Activated B cell treated with CpG ODN at 0.5 μM for 24 hours (primary cell): Measurements from ENCODE around the gene TAF1C. TPM values are rescaled to one million over a fixed set of nuclear protein-coding genes. Genes with fewer than 3 reads are reported as not detected.

ENCODE experiments used
- ATAC-seq: fragments of 200-7000 bp; cut with Tn5 transposase; one replicate; pipeline ENCODE4 v1.10.0; 2021; ENCODE audit warnings: low read depth, mild to moderate bottlenecking, moderate library complexity
- CTCF ChIA-PET: fragments of 350-600 bp; sonication (Branson Sonifier 250); formaldehyde crosslinking; loops from one replicate; lab custom pipeline; 2021; ENCODE audit warnings: antibody characterized with exemption; lab: Charles Lee
- POLR2A ChIA-PET: fragments of 350-600 bp; sonication (Branson Sonifier 250); formaldehyde crosslinking; loops from one replicate; lab custom pipeline; 2021; ENCODE audit warnings: antibody characterized with exemption; lab: Charles Lee
- DNase-seq: peaks from one replicate; pipeline ENCODE4 v3.0.0; 2022
- H3K27ac Mint-ChIP-seq: one replicate; pipeline ENCODE4 v1.8.0; 2020; ENCODE audit warnings: mixed read lengths
- H3K27me3 Mint-ChIP-seq: one replicate; pipeline ENCODE4 v1.8.0; 2021; ENCODE audit warnings: mixed read lengths
- H3K36me3 Mint-ChIP-seq: one replicate; pipeline ENCODE4 v1.8.0; 2021; ENCODE audit warnings: low read depth, mixed read lengths
- H3K4me1 Mint-ChIP-seq: one replicate; pipeline ENCODE4 v1.8.0; 2021; ENCODE audit warnings: mixed read lengths
- H3K4me3 Mint-ChIP-seq: one replicate; pipeline ENCODE4 v1.8.0; 2020; ENCODE audit warnings: mild to moderate bottlenecking, mixed read lengths
- H3K9me3 Mint-ChIP-seq: one replicate; pipeline ENCODE4 v1.8.0; 2020; ENCODE audit warnings: mixed read lengths
- intact Hi-C: fragments of 100-400 bp; cut with micrococcal nuclease; formaldehyde crosslinking; loops from one replicate; pipeline ENCODE4 v1.15.1; 2024
- total RNA-seq: library from RNA; stranded (reverse); gene quantifications from 2 replicates; pipeline ENCODE4 v1.2.3, GENCODE V29; 2022
- TF ChIP-seq, protein P1 (sequence below): fragments of 200-600 bp; IDR thresholded peaks from one replicate; pipeline ENCODE4 v1.8.0; 2022; ENCODE audit warnings: antibody characterized with exemption, mild to moderate bottlenecking

TAF1C gene, protein sequence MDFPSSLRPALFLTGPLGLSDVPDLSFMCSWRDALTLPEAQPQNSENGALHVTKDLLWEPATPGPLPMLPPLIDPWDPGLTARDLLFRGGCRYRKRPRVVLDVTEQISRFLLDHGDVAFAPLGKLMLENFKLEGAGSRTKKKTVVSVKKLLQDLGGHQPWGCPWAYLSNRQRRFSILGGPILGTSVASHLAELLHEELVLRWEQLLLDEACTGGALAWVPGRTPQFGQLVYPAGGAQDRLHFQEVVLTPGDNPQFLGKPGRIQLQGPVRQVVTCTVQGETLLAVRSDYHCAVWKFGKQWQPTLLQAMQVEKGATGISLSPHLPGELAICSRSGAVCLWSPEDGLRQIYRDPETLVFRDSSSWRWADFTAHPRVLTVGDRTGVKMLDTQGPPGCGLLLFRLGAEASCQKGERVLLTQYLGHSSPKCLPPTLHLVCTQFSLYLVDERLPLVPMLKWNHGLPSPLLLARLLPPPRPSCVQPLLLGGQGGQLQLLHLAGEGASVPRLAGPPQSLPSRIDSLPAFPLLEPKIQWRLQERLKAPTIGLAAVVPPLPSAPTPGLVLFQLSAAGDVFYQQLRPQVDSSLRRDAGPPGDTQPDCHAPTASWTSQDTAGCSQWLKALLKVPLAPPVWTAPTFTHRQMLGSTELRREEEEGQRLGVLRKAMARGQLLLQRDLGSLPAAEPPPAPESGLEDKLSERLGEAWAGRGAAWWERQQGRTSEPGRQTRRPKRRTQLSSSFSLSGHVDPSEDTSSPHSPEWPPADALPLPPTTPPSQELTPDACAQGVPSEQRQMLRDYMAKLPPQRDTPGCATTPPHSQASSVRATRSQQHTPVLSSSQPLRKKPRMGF
- total RNA-seq: 79.6 and 85.1 TPM in 2 replicates

DNA sequence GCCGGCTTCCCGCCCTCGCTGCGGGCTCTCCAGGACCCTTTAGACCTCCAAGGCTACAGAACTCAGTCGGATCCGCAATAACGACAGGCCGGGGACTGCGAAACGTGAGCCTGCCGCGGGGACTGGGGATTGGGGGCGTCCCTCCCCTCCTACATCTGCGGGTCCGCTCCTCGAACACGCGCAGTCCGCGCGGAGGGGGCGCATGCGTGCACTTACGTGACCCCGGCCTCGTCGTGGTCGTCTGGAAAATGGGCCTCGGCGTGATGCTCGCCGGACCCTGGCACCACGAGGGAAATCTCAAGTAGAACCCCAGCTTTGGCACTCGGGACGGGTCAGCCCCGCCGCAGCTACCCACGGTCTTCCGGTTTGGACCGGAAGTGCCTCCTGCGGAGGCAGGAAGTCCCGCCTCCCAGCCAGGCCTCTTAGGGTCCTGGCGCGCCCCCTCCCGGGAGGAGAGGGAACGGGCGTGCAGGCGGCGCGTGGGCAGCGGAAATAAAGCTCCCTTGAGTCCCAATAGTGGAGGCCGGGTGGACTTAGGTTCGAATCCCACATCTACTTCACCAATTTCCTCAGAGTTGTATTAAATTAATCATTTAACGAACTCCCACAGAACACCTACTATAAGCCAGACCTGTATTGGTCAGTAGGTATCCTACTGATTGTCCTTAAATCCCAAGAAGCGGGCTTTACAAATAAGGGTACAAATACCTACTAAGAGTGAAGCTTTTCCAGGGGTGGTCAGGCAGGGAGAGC, at the start of gene TAF1C:
TAF1C (minus strand) TSS at position 373 of the 753 bp plus-strand sequence. CDS start 2,069 bp downstream, outside the sequence.
- H3K9me3 Mint-ChIP-seq: no peaks in the 10 kb centered on the region
- peaks cover 35% of the 10 kb centered on the region for H3K36me3 Mint-ChIP-seq
- H3K27me3 Mint-ChIP-seq: no peaks in the 10 kb centered on the region
- peaks cover 18% of the 10 kb centered on the region for H3K4me1 Mint-ChIP-seq
- peak within 1 kb of the TSS; percentile 92 for H3K4me3 Mint-ChIP-seq
- DNase-seq (peak; percentile 93), ATAC-seq (peak; percentile 99)
- H3K27ac Mint-ChIP-seq: peak within 1 kb of the TSS; percentile 89
- POLR2A ChIA-PET: interaction anchor here (0.6 to 1.6 kb wide), 7 partner anchors 31 to 318 kb away, joined by 3 to 20 read pairs (median 3); partner anchors contain the start of genes DNAAF1, HSDL1 and MBTPS1
- intact Hi-C loops: loop anchor here (1.0 to 10.0 kb wide), 10 partner anchors 42 to 840 kb away; partner anchors contain the start of genes DNAAF1, HSDL1, KIAA0513 and MEAK7
- CTCF ChIA-PET: interaction anchor here (0.6 to 2.9 kb wide), 16 partner anchors 11 to 825 kb away, joined by 3 to 44 read pairs (median 5); partner anchors contain the start of gene MBTPS1
- TF ChIP-seq, protein P1, sequence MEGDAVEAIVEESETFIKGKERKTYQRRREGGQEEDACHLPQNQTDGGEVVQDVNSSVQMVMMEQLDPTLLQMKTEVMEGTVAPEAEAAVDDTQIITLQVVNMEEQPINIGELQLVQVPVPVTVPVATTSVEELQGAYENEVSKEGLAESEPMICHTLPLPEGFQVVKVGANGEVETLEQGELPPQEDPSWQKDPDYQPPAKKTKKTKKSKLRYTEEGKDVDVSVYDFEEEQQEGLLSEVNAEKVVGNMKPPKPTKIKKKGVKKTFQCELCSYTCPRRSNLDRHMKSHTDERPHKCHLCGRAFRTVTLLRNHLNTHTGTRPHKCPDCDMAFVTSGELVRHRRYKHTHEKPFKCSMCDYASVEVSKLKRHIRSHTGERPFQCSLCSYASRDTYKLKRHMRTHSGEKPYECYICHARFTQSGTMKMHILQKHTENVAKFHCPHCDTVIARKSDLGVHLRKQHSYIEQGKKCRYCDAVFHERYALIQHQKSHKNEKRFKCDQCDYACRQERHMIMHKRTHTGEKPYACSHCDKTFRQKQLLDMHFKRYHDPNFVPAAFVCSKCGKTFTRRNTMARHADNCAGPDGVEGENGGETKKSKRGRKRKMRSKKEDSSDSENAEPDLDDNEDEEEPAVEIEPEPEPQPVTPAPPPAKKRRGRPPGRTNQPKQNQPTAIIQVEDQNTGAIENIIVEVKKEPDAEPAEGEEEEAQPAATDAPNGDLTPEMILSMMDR: peak; percentile 40

GRCh38 chr16:84234321-84235241, 47.7 kb upstream of the TAF1C start:
- Mint-ChIP-seq H3K36me3 (no peaks in the 10 kb centered on the region), H3K27ac (no peak overlapping the region), H3K4me1 (no peaks in the 10 kb centered on the region), H3K27me3 (peaks cover 23% of the 10 kb centered on the region), H3K9me3 (no peaks in the 10 kb centered on the region), H3K4me3 (no peak overlapping the region)
- DNase-seq: no peak
- no peak for ATAC-seq
- intact Hi-C loops: no loop called here
- TF ChIP-seq, protein P1: no peak
- ChIA-PET CTCF (no interaction called here), POLR2A (no interaction called here)

DNA sequence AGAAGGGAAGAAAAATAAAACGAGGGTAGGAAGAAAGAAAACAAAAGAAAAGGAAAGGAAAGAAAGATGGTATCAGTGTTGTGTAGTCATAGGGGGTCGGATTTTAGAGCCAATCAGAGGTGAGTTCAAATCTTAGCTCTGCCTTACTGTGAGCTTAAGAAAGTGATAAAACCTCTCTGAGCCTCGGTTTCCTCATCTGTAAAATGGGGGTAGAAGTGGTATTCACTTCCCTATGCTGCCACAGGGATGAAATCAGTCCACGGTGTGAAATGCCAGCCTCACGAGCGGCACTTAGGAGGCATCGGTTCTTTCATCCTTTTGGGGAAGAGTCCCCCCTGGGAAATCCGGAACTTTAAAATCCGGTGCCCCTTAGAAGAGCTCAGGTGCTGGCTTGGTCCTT, 46.9 kb upstream of the TAF1C start:
- H3K9me3 Mint-ChIP-seq: no peaks in the 10 kb centered on the region

GRCh38 chr16:84232969-84233368, 46.1 kb upstream of the TAF1C start:
- TF ChIP-seq, protein P1: no peak
- no peak overlapping the region for H3K27ac Mint-ChIP-seq
- CTCF ChIA-PET: no interaction called here

More for the DNA sequence above, 46.9 kb upstream of the TAF1C start:
- intact Hi-C loops: no loop called here
- H3K27ac Mint-ChIP-seq: no peak overlapping the region
- no peaks in the 10 kb centered on the region for H3K4me1 Mint-ChIP-seq
- H3K27me3 Mint-ChIP-seq: peaks cover 16% of the 10 kb centered on the region
- ChIA-PET POLR2A (no interaction called here), CTCF (no interaction called here)
- no peak overlapping the region for H3K4me3 Mint-ChIP-seq
- ATAC-seq (no peak), DNase-seq (no peak)
- TF ChIP-seq, protein P1: no peak
- no peaks in the 10 kb centered on the region for H3K36me3 Mint-ChIP-seq

More at GRCh38 chr16:84232969-84233368, 46.1 kb upstream of the TAF1C start:
- ATAC-seq: no peak
- DNase-seq: no peak
- Mint-ChIP-seq H3K4me1 (no peaks in the 10 kb centered on the region), H3K36me3 (no peaks in the 10 kb centered on the region), H3K9me3 (no peaks in the 10 kb centered on the region), H3K4me3 (no peak overlapping the region), H3K27me3 (peaks cover 15% of the 10 kb centered on the region)
- POLR2A ChIA-PET: no interaction called here
- intact Hi-C loops: no loop called here
